ENCODE data around the gene GAB2.

DNA sequence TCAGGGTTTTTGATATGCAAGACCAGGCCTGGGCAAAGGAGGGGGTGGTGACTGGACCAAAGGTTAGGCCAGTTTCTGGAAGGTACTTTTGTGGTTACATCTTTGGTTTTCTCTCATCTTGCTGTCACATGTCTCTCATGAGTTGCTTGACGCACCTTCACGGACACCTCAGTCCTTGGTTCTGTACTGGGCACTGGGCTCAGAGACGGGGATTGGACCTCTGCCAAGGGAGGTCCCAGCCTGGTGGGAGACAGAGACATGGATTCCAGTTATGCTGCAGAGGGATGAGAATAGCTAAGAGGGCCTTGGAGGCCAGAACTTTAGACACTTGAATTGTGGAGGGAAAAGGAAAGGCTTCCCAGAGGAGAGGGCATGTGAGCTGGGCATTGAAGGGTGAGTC is 227.2 kb downstream of the GAB2 start:
- TF ChIP-seq CTCF (IDR thresholded peaks at IDR 0.05) (no peak), POLR2A (IDR thresholded peaks at IDR 0.05) (no peak)

All from lower leg skin (tissue), 3 donors.